Naive thymus-derived CD4-positive, alpha-beta T cell (primary cell): Measurements from ENCODE around the gene GAD1. TPM values are rescaled to one million over a fixed set of nuclear protein-coding genes. Genes with fewer than 3 reads are reported as not detected.

Source experiments
- ATAC-seq: fragments of 150-1000 bp; cut with Tn5 transposase; 2 replicates; pipeline ENCODE4 v1.10.0; 2021; ENCODE audit warnings: mild to moderate bottlenecking, moderate library complexity
- CTCF ChIA-PET: fragments of 350-600 bp; sonication (Branson Sonifier 250); formaldehyde crosslinking; loops from one replicate; lab custom pipeline; 2021; ENCODE audit warnings: antibody characterized with exemption; lab: Charles Lee
- POLR2A ChIA-PET: fragments of 350-600 bp; sonication (Branson Sonifier 250); formaldehyde crosslinking; loops from one replicate; lab custom pipeline; 2021; ENCODE audit warnings: antibody characterized with exemption, inconsistent platforms; lab: Charles Lee
- DNase-seq, 9 donors: peaks; one replicate each; pipeline versions ENCODE4 v3.0.0 to v3.0.0-alpha.2; 2020 to 2022; ENCODE audit warnings: mixed read lengths in 1 of 9
- H3K27ac ChIP-seq: one replicate; pipeline ENCODE4 v1.7.0; 2013; ENCODE audit warnings: mild to moderate bottlenecking, low read depth, low read length, moderate library complexity
- H3K27me3 ChIP-seq, 2 donors: one replicate each; pipeline ENCODE4 v1.7.0; 2013; ENCODE audit warnings: low read length in 2 of 2, mild to moderate bottlenecking in 2 of 2, moderate library complexity in 2 of 2; ENCODE audit not compliant: control insufficient read depth in 2 of 2, insufficient read depth in 2 of 2
- H3K36me3 ChIP-seq, 3 experiments: 1 replicate in 2 of 3; 2 replicates in 1 of 3; pipeline ENCODE4 v1.7.0; 2013; ENCODE audit warnings: low read length in 3 of 3, mild to moderate bottlenecking in 3 of 3, moderate library complexity in 1 of 3; ENCODE audit not compliant: insufficient read depth in 3 of 3, control insufficient read depth in 2 of 3
- H3K4me1 ChIP-seq, 2 donors: one replicate each; pipeline ENCODE4 v1.7.0; 2013; ENCODE audit warnings: low read length in 2 of 2, mild to moderate bottlenecking in 2 of 2, moderate library complexity in 1 of 2; ENCODE audit not compliant: control insufficient read depth in 2 of 2, insufficient read depth in 2 of 2
- H3K4me3 ChIP-seq: 2 replicates; pipeline ENCODE4 v1.7.0; 2013; ENCODE audit warnings: mild to moderate bottlenecking, low read length
- H3K9me3 ChIP-seq, 3 experiments: 1 replicate in 2 of 3; 2 replicates in 1 of 3; pipeline ENCODE4 v1.7.0; 2013; ENCODE audit warnings: low read length in 3 of 3; ENCODE audit not compliant: control insufficient read depth in 2 of 3
- H3K27ac Mint-ChIP-seq, 9 donors: one replicate each; pipeline ENCODE4 v1.8.0; 2020 to 2022; ENCODE audit warnings: mixed read lengths in 9 of 9, mild to moderate bottlenecking in 8 of 9, moderate library complexity in 5 of 9, inconsistent platforms in 2 of 9
- H3K27me3 Mint-ChIP-seq, 5 donors: one replicate each; pipeline ENCODE4 v1.8.0; 2021 to 2022; ENCODE audit warnings: mixed read lengths in 5 of 5, mild to moderate bottlenecking in 1 of 5
- H3K36me3 Mint-ChIP-seq, 5 donors: one replicate each; pipeline ENCODE4 v1.8.0; 2020 to 2022; ENCODE audit warnings: mixed read lengths in 5 of 5, mild to moderate bottlenecking in 3 of 5, inconsistent platforms in 1 of 5
- H3K4me1 Mint-ChIP-seq, 7 donors: one replicate each; pipeline ENCODE4 v1.8.0; 2020 to 2022; ENCODE audit warnings: mixed read lengths in 7 of 7, mild to moderate bottlenecking in 3 of 7, inconsistent platforms in 1 of 7
- H3K4me3 Mint-ChIP-seq, 10 donors: one replicate each; pipeline ENCODE4 v1.8.0; 2020 to 2022; ENCODE audit warnings: mild to moderate bottlenecking in 10 of 10, mixed read lengths in 10 of 10, moderate library complexity in 6 of 10, inconsistent platforms in 2 of 10
- H3K9me3 Mint-ChIP-seq, 11 donors: one replicate each; pipeline ENCODE4 v1.8.0; 2020 to 2022; ENCODE audit warnings: mixed read lengths in 11 of 11, mild to moderate bottlenecking in 4 of 11, inconsistent platforms in 1 of 11, moderate library complexity in 1 of 11
- intact Hi-C, 2 donors: fragments of 100-400 bp; cut with micrococcal nuclease; formaldehyde crosslinking; loops; one replicate each; pipeline ENCODE4 v1.15.1; 2023
- polyA plus RNA-seq, 2 donors: library from polyadenylated mRNA; unstranded; fragments of 300-500 nt; fragmentation: Illumina TruSeq; gene quantifications; one replicate each; pipeline ENCODE4 v1.2.3, GENCODE V29; 2021
- total RNA-seq, 6 experiments: library from RNA in 5 of 6; stranded (reverse) in 5 of 6; gene quantifications; 1 replicate in 5 of 6; 2 replicates in 1 of 6; pipeline ENCODE4 v1.2.3 and lab custom pipeline; 2021 to 2026

The GAD1 gene
- total RNA-seq (1 to 10 TPM in 1 of 5 experiments, not detected in 4; 3.6 TPM), polyA plus RNA-seq (not detected), total RNA-seq (lab: John Stamatoyannopoulos, UW) (not detected)

DNA sequence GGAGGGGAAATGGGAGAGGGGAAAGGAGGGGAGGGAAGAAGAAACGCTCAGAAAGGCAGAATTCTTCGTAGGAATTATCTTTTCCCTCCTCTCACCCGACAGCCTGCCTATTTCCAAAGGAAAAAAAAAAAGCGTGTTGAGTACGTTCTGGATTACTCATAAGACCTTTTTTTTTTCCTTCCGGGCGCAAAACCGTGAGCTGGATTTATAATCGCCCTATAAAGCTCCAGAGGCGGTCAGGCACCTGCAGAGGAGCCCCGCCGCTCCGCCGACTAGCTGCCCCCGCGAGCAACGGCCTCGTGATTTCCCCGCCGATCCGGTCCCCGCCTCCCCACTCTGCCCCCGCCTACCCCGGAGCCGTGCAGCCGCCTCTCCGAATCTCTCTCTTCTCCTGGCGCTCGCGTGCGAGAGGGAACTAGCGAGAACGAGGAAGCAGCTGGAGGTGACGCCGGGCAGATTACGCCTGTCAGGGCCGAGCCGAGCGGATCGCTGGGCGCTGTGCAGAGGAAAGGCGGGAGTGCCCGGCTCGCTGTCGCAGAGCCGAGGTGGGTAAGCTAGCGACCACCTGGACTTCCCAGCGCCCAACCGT, at the start of gene GAD1:
TSS of gene GAD1 (plus strand) at position 384 of the 589 bp plus-strand sequence. CDS start 1,705 bp downstream, outside the sequence.
- Mint-ChIP-seq H3K4me1 (peaks cover 35 to 85% (median 63%) of the 10 kb centered on the region in 7 donors), H3K27ac (peak within 1 kb of the TSS in 2 of 9 donors; percentile 56 to 79), H3K27me3 (peaks cover 70 to 87% (median 74%) of the 10 kb centered on the region in 5 donors), H3K9me3 (peaks cover 0 to 3% (median 0%) of the 10 kb centered on the region in 11 donors), H3K4me3 (peak within 1 kb of the TSS; percentile 63 to 86 (median 76)), H3K36me3 (peaks cover 0 to 4% (median 0%) of the 10 kb centered on the region in 5 donors)
- no peak within 1 kb of the TSS for H3K27ac ChIP-seq
- H3K27me3 ChIP-seq: peaks cover 36 to 51% of the 10 kb centered on the region in 2 donors
- POLR2A ChIA-PET: no interaction called here
- H3K9me3 ChIP-seq: no peaks in the 10 kb centered on the region
- peaks cover 44 to 54% of the 10 kb centered on the region in 2 donors for H3K4me1 ChIP-seq
- ATAC-seq: peak; percentile 66
- H3K4me3 ChIP-seq: peak within 1 kb of the TSS; percentile 54
- no peaks in the 10 kb centered on the region for H3K36me3 ChIP-seq
- intact Hi-C loops: loop anchor here (1.0 to 10.0 kb wide), 7 partner anchors 46 to 1362 kb away; partner anchors contain the start of genes DLX1 (in 1 of the 2), ERICH2 (in 1 of the 2), GORASP2 (in 1 of the 2) and SP5 (in 1 of the 2)
- CTCF ChIA-PET: interaction anchor here (0.7 to 1.4 kb wide), 5 partner anchors 11 to 1365 kb away, joined by 3 to 4 read pairs (median 3); no protein-coding TSS in a partner anchor
- DNase-seq: peak in 6 of 9 donors; percentile 10 to 69 (median 26)

DNA sequence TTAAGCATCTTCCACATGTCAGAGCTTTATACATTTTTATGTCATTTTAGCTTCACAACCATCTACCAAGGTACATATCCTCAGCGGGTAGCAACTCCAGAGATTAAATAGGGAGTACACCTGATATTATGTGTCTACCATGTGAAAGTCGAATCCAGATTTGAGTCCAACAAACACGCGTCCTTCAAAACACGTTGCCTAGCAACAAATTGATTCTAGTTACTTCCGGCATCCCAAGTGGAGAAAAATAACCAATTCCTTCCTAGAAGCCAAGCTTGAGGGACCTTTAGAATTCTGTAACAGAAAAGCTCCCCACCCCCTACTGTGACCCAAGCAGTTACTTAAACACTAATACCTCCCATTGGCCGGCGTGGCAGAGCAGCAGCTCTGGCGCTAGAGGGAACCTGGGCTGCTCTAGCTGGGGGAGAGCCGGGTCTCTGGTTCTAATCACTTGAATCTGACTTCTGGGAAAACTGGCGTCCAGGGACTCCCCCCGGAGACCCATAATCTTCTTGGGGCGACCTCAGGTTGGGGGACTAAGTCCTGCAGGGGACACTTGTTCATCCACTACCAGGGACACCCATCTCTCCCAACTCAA, 46.6 kb upstream of the GAD1 start, which contains the start of gene ERICH2:
TSS of gene ERICH2 (plus strand) at position 371 of the 598 bp plus-strand sequence. CDS start 304 bp downstream, outside the sequence.
- Mint-ChIP-seq H3K36me3 (no peaks in the 10 kb centered on the region), H3K27me3 (peaks cover 0 to 48% (median 8%) of the 10 kb centered on the region in 5 donors), H3K4me1 (peaks cover 6 to 37% (median 18%) of the 10 kb centered on the region in 7 donors), H3K27ac (peak within 1 kb of the TSS in 7 of 9 donors; percentile 27 to 80 (median 41)), H3K4me3 (peak within 1 kb of the TSS; percentile 77 to 91 (median 84)), H3K9me3 (no peaks in the 10 kb centered on the region)
- Histone ChIP-seq H3K9me3 (no peaks in the 10 kb centered on the region), H3K4me1 (peaks cover 4 to 8% of the 10 kb centered on the region in 2 donors), H3K4me3 (peak within 1 kb of the TSS; percentile 74), H3K36me3 (no peaks in the 10 kb centered on the region), H3K27me3 (no peaks in the 10 kb centered on the region), H3K27ac (peak within 1 kb of the TSS; percentile 51)
- DNase-seq (peak in 6 of 9 donors; percentile 12 to 34 (median 22)), ATAC-seq (peak; percentile 65)
- POLR2A ChIA-PET: no interaction called here
- CTCF ChIA-PET: no interaction called here
- intact Hi-C loops: loop anchor here (1.0 to 5.0 kb wide), 6 partner anchors 47 to 662 kb away; partner anchors contain the start of genes GORASP2 (in 2 of the 2), SP5 (in 2 of the 2), DCAF17 (in 1 of the 2) and GAD1 (in 1 of the 2)

DNA sequence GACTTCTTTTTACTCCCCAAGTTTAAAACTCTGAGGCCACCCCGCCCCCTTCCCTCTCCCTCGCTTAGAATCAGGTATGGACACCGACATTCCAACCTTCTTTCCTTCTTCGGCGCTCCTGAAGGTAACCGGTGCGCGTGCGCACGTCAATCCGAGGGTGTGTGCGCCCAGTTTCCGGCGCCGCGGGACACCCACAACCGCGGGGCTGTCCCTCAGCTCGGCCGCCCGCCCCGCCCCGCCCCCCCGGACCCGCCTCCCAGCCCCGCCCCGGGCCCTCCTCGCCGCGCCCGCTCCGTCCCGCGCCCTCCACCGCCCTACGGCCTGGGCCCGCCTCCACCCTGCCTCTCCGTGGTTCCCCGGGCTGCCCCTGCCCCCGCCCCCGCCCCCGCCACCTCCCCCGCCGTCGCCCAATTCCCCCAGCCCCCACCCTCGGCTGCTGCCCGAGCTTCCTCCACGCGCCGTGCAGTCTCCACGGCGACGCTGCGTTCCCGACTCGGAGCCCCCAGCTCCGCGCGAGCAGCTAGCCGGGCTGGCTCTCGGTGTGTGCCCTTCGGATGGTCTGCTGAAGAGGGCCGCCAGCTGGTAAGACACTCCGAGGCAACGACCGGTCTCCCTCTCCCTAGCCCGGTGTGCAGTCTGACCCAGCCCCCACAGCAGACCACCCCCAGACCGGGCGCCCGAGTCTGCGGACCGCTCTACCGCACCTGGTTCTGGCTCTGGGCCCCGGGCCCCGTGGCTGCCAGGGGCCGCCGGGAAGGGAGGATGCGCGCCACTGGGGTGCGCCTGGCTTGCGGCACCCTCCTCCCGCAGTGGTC, 45.9 kb upstream of the GAD1 start:
- H3K36me3 Mint-ChIP-seq: no peaks in the 10 kb centered on the region
- ATAC-seq: peak; percentile 91
- no peaks in the 10 kb centered on the region for H3K36me3 ChIP-seq
- peaks cover 4 to 8% of the 10 kb centered on the region in 2 donors for H3K4me1 ChIP-seq
- H3K4me1 Mint-ChIP-seq: peaks cover 6 to 34% (median 18%) of the 10 kb centered on the region in 7 donors
- H3K27me3 ChIP-seq: no peaks in the 10 kb centered on the region
- POLR2A ChIA-PET: interaction anchor here (1.0 kb wide), 1 partner anchor 11 kb away, joined by 4 read pairs; no protein-coding TSS in a partner anchor
- peak; percentile 31 to 77 (median 50) for DNase-seq
- no peaks in the 10 kb centered on the region for H3K9me3 Mint-ChIP-seq
- H3K9me3 ChIP-seq: no peaks in the 10 kb centered on the region
- intact Hi-C loops: loop anchor here (1.0 to 5.0 kb wide), 7 partner anchors 43 to 661 kb away; partner anchors contain the start of genes GORASP2 (in 2 of the 2), SP5 (in 2 of the 2), DCAF17 (in 1 of the 2) and GAD1 (in 1 of the 2)
- peak overlapping the region in 6 of 9 donors; percentile 27 to 80 (median 55) for H3K27ac Mint-ChIP-seq
- H3K27ac ChIP-seq: peak overlapping the region; percentile 51
- peaks cover 0 to 52% (median 10%) of the 10 kb centered on the region in 5 donors for H3K27me3 Mint-ChIP-seq
- peak overlapping the region; percentile 77 to 91 (median 84) for H3K4me3 Mint-ChIP-seq
- peak overlapping the region; percentile 74 for H3K4me3 ChIP-seq
- CTCF ChIA-PET: no interaction called here

DNA sequence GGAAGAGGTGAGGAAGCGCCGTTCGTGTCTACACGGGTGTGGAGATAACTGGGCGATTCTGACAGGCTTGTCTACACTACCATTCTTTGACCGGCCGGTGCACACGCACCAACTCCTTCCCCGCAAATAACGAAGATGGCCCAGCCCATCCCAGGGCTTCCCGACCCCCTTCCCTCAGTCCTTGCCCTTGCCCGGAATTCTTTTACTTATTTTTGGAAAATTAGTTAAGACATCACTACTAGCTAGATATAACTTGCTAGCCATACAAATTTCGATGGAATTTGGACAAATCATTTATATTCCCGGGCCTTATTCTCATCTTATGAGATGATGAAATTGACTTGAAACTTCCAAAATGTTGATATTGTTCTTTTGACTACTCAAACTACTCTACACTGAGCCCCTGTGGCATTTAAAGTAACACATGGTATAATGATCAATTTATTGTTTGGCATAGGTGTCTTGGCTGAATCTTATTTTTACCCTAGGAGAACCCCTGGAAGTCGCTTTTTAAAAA, 45.2 kb upstream of the GAD1 start:
- Mint-ChIP-seq H3K9me3 (no peaks in the 10 kb centered on the region), H3K27me3 (peaks cover 0 to 57% (median 10%) of the 10 kb centered on the region in 5 donors), H3K4me1 (peaks cover 6 to 27% (median 15%) of the 10 kb centered on the region in 7 donors), H3K4me3 (peak overlapping the region; percentile 77 to 83 (median 82)), H3K27ac (peak overlapping the region in 4 of 9 donors; percentile 20 to 58 (median 43)), H3K36me3 (no peaks in the 10 kb centered on the region)
- ChIA-PET POLR2A (interaction anchor here (0.6 to 1.0 kb wide), 2 partner anchors 10 to 116 kb away, joined by 3 to 4 read pairs; no protein-coding TSS in a partner anchor), CTCF (no interaction called here)
- H3K4me3 ChIP-seq: peak overlapping the region; percentile 43
- intact Hi-C loops: loop anchor here (1.0 to 5.0 kb wide), 6 partner anchors 43 to 661 kb away; partner anchors contain the start of genes GORASP2 (in 2 of the 2), SP5 (in 2 of the 2), DCAF17 (in 1 of the 2) and GAD1 (in 1 of the 2)
- ATAC-seq (no peak), DNase-seq (peak in 1 of 9 donors; percentile 12)
- peaks cover 4 to 8% of the 10 kb centered on the region in 2 donors for H3K4me1 ChIP-seq
- H3K9me3 ChIP-seq: no peaks in the 10 kb centered on the region
- H3K27me3 ChIP-seq: no peaks in the 10 kb centered on the region
- H3K36me3 ChIP-seq: no peaks in the 10 kb centered on the region
- no peak overlapping the region for H3K27ac ChIP-seq

DNA sequence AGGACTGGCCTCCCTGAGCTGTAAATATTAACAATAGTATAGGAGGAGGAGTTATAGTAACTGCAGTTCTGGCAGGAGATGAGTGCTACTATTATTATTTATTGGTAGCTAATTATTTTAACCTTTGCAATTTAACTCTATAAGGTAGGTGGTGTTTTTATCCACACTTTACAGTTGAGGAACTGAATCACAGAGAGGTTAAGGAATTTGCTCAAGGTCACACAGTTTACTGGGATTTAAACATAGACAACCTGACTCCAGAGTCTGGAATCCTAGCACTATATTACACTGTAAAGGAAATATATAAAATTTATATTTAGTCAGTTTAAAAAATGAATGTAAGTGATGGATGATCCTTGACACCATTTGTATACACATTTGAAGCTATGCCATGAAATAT, 44.4 kb upstream of the GAD1 start:
- Histone ChIP-seq H3K27ac (no peak overlapping the region), H3K4me1 (peaks cover 4 to 8% of the 10 kb centered on the region in 2 donors), H3K9me3 (no peaks in the 10 kb centered on the region), H3K36me3 (no peaks in the 10 kb centered on the region), H3K27me3 (no peaks in the 10 kb centered on the region), H3K4me3 (no peak overlapping the region)
- Mint-ChIP-seq H3K9me3 (no peaks in the 10 kb centered on the region), H3K4me1 (peaks cover 6 to 22% (median 11%) of the 10 kb centered on the region in 7 donors), H3K27me3 (peaks cover 0 to 60% (median 10%) of the 10 kb centered on the region in 5 donors), H3K4me3 (peak overlapping the region in 9 of 10 donors; percentile 42 to 82 (median 77)), H3K36me3 (no peaks in the 10 kb centered on the region), H3K27ac (peak overlapping the region in 3 of 9 donors; percentile 32 to 60 (median 32))
- intact Hi-C loops: loop anchor here (5.0 kb wide), 2 partner anchors 55 to 660 kb away; partner anchors contain the start of genes DCAF17 (in 1 of the 2), METTL8 (in 1 of the 2) and SP5 (in 1 of the 2)
- ChIA-PET CTCF (interaction anchor here (0.6 kb wide), 1 partner anchor 364 kb away, joined by 4 read pairs; no protein-coding TSS in a partner anchor), POLR2A (no interaction called here)
- ATAC-seq (no peak), DNase-seq (no peak)
